Measurements from ENCODE around the gene VTCN1.

DNA sequence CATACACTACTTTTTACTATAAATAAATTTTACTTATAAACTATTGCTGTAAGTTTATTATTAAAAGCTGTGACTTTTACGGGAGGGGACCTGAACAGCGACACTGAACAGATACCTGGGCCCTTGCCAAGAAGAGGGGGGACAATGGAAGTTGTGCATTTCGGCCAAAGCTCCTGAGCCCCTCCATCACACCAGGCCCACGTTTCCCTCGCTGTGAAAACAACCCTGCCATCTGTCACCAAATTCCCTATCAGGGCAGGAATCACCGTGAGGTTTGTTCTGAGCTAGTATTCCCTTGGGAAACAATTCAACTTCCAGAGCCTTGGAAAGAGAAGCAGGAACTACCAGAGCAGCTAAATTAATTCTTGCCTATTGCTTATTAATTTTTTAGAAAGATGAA lies 37.0 kb downstream of the VTCN1 start:
- TF ChIP-seq EZH2 (optimal IDR thresholded peaks at IDR 0.05; ENCODE audit: low read depth, low read length) (no peak), EZH2phosphoT487 (IDR thresholded peaks at IDR 0.05; ENCODE audit: low read length) (no peak)
